GM12874 (cell line): ENCODE measurements around the gene ACP2.

Experiments used
- TF ChIP-seq, protein P1 (sequence below): IDR thresholded peaks from 2 replicates; pipeline ENCODE4 v1.5.1; 2011; ENCODE audit warnings: low read depth, mild to moderate bottlenecking, control low read depth, low read length, moderate library complexity; ENCODE audit not compliant: insufficient read depth

Gene ACP2

GRCh38 chr11:47268448-47269001, 19.9 kb upstream of the ACP2 start:
- TF ChIP-seq, protein P1, sequence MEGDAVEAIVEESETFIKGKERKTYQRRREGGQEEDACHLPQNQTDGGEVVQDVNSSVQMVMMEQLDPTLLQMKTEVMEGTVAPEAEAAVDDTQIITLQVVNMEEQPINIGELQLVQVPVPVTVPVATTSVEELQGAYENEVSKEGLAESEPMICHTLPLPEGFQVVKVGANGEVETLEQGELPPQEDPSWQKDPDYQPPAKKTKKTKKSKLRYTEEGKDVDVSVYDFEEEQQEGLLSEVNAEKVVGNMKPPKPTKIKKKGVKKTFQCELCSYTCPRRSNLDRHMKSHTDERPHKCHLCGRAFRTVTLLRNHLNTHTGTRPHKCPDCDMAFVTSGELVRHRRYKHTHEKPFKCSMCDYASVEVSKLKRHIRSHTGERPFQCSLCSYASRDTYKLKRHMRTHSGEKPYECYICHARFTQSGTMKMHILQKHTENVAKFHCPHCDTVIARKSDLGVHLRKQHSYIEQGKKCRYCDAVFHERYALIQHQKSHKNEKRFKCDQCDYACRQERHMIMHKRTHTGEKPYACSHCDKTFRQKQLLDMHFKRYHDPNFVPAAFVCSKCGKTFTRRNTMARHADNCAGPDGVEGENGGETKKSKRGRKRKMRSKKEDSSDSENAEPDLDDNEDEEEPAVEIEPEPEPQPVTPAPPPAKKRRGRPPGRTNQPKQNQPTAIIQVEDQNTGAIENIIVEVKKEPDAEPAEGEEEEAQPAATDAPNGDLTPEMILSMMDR = no peak

- TF ChIP-seq, protein P1 = no peak
These were observed 19.3 kb upstream of the ACP2 start for GRCh38 chr11:47267876-47268275.

- TF ChIP-seq, protein P1 = no peak
These were observed 15.9 kb upstream of the ACP2 start for GRCh38 chr11:47264521-47264920.

DNA sequence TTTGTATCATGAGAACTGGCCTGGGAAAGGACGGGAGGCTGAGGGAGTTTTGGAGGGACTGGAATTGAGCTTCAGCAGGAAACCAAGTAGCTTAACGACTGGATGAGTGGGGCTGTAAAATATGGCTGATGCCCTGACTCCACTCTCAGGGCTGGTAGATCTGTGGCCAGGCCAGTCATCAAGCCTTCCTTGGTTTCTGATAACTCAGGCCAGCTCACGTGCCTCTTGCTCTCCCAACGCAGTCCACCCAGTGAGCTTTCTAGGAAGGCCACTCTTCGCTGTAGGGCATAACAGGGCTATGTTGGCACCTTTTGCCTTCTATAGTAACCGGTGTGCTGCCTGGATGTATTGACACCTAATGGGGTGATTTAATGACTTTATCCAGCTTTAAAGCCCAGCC, 15.5 kb upstream of the ACP2 start:
- TF ChIP-seq, protein P1 = no peak

GRCh38 chr11:47261291-47261800, 12.7 kb upstream of the ACP2 start:
- TF ChIP-seq, protein P1 = no peak

- TF ChIP-seq, protein P1 = no peak
These were observed 11.8 kb upstream of the ACP2 start for GRCh38 chr11:47260366-47260765.

DNA sequence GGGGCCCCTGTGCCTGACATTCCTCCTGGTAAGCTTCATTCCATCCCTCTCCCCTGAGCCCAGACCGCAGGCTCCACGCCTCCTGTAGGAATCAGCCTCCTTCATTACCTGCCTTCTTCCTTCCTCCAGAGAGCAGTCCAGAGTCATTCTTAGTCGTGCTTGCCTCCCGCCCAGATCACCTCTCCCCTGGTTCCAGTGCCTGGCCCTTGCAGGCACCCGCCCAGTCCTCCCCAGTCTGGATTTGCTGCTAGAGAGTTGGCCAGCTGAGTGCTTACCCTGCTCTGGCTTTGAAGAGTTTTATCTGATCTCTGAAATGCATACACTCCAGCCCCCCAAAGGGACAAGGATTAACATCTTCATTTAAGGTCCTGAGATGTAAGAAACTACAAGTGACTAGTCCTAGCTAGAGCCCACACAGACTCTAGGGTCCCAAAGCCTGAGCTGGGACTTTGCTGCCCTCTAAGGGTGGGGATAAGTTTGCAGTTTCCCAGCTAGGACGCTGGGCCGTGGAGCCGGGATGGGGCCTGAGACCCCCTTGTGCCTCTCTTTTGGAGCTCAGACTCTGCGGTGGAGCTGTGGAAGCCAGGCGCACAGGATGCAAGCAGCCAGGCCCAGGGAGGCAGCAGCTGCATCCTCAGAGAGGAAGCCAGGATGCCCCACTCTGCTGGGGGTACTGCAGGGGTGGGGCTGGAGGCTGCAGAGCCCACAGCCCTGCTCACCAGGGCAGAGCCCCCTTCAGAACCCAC, 10.8 kb upstream of the ACP2 start:
- TF ChIP-seq, protein P1 = peak; percentile 61
